Measurements from ENCODE around the gene NPRL2. TPM values are rescaled to one million over a fixed set of nuclear protein-coding genes. Genes with fewer than 3 reads are reported as not detected.

Gene NPRL2
- total RNA-seq, 1 donor from 2014 or later = 16.7 TPM

GRCh38 chr3:50299638-50299928 lies 51.0 kb downstream of the NPRL2 start:
- ATAC-seq (no peak), DNase-seq (ENCODE audit: missing footprints) (no peak)
- intact Hi-C loops (cut with DNase I) = loop anchor here (1.0 kb wide), 1 partner anchor 22 kb away; no protein-coding TSS in a partner anchor

- intact Hi-C loops (cut with DNase I) = loop anchor here (1.0 kb wide), 1 partner anchor 22 kb away; no protein-coding TSS in a partner anchor
- ATAC-seq (peak; percentile 92), DNase-seq (ENCODE audit: missing footprints) (peak; percentile 100)
These were observed 51.5 kb downstream of the NPRL2 start, which contains the start of the genes HYAL3 and NAA80 for GRCh38 chr3:50298836-50299637. Gene HYAL3, minus strand, starts transcription at chr3:50299405. Its CDS starts 3,803 bp downstream, at chr3:50295602. Gene NAA80, minus strand, starts transcription at chr3:50299405. Its CDS starts 1,942 bp downstream, at chr3:50297463.

GRCh38 chr3:50297896-50298725 lies 52.5 kb downstream of the NPRL2 start:
- intact Hi-C loops (cut with DNase I) = no loop called here
- ATAC-seq = no peak
- no peak for DNase-seq (ENCODE audit: missing footprints)

GRCh38 chr3:50297384-50297775 lies 53.2 kb downstream of the NPRL2 start:
- ATAC-seq (no peak), DNase-seq (ENCODE audit: missing footprints) (no peak)
- intact Hi-C loops (cut with DNase I) = no loop called here

Other genes starting within 250 kb of the NPRL2 start
- 12.3 TPM for gene SEMA3F, start 195.5 kb downstream of the NPRL2 start, total RNA-seq
- not detected for gene GNAT1, start 159.2 kb downstream of the NPRL2 start, total RNA-seq
- 10.3 TPM for gene SLC38A3, start 145.5 kb downstream of the NPRL2 start, total RNA-seq
- 153 TPM for gene GNAI2, start 114.6 kb downstream of the NPRL2 start, total RNA-seq
- 19.8 TPM for gene SEMA3B, start 81.6 kb downstream of the NPRL2 start, total RNA-seq
- 29.8 TPM for gene LSMEM2, start 71.7 kb downstream of the NPRL2 start, total RNA-seq
- 69.4 TPM for gene IFRD2, start 58.3 kb downstream of the NPRL2 start, total RNA-seq
- 1.4 TPM for gene HYAL3, start 51.4 kb downstream of the NPRL2 start, total RNA-seq
- gene NAA80, start 51.4 kb downstream of the NPRL2 start, total RNA-seq = 5.8 TPM
- gene HYAL1, start 47.2 kb downstream of the NPRL2 start, total RNA-seq = 70.1 TPM
- gene HYAL2, start 28.0 kb downstream of the NPRL2 start, total RNA-seq = 39.0 TPM
- 32.8 TPM for gene TUSC2, start 22.6 kb downstream of the NPRL2 start, total RNA-seq
- gene RASSF1, start 9.9 kb downstream of the NPRL2 start, total RNA-seq = 14.7 TPM
- gene ZMYND10, start 5.0 kb downstream of the NPRL2 start, total RNA-seq = not detected
- gene CYB561D2, start 87 bp upstream of the NPRL2 start, total RNA-seq = 6.3 TPM
- 26.4 TPM for gene TMEM115, start 8.7 kb upstream of the NPRL2 start, total RNA-seq
- 1.2 TPM for gene CACNA2D2, start 152.9 kb upstream of the NPRL2 start, total RNA-seq
- 48.4 TPM for gene C3orf18, start 217.0 kb upstream of the NPRL2 start, total RNA-seq
- 14.0 TPM for gene HEMK1, start 218.7 kb upstream of the NPRL2 start, total RNA-seq